ENCODE results near the gene SPATA21. TPM values are rescaled to one million over a fixed set of nuclear protein-coding genes. Genes with fewer than 3 reads are reported as not detected.

The SPATA21 gene
- total RNA-seq, 3 donors from 2014 or later = not detected

GRCh38 chr1:16442941-16443340, 5.7 kb upstream of the SPATA21 start:
- Mint-ChIP-seq H3K4me1 (ENCODE audit: low read depth) (peaks cover 43% of the 10 kb centered on the region), H3K36me3 (ENCODE audit: insufficient read depth) (peaks cover 19% of the 10 kb centered on the region), H3K27me3 (ENCODE audit: low read depth) (no peaks in the 10 kb centered on the region), H3K9me3 (no peaks in the 10 kb centered on the region), H3K4me3 (peak overlapping the region; percentile 54)
- ATAC-seq (no peak), DNase-seq (no peak)

GRCh38 chr1:16442265-16442664, 5.0 kb upstream of the SPATA21 start:
- Mint-ChIP-seq H3K4me1 (ENCODE audit: low read depth) (peaks cover 39% of the 10 kb centered on the region), H3K36me3 (ENCODE audit: insufficient read depth) (peaks cover 13% of the 10 kb centered on the region), H3K27me3 (ENCODE audit: low read depth) (no peaks in the 10 kb centered on the region)

GRCh38 chr1:16441282-16441665, 4.0 kb upstream of the SPATA21 start:
- ATAC-seq (peak; percentile 13 to 20), DNase-seq (no peak)
- Mint-ChIP-seq H3K9me3 (no peaks in the 10 kb centered on the region), H3K27me3 (ENCODE audit: low read depth) (no peaks in the 10 kb centered on the region), H3K4me3 (peak overlapping the region; percentile 93), H3K4me1 (ENCODE audit: low read depth) (peaks cover 38% of the 10 kb centered on the region), H3K36me3 (ENCODE audit: insufficient read depth) (peaks cover 12% of the 10 kb centered on the region)

More at GRCh38 chr1:16442265-16442664, 5.0 kb upstream of the SPATA21 start:
- Mint-ChIP-seq H3K9me3 (no peaks in the 10 kb centered on the region), H3K4me3 (peak overlapping the region; percentile 93)
- DNase-seq = no peak
- ATAC-seq = no peak

GRCh38 chr1:16440470-16441281, 3.5 kb upstream of the SPATA21 start, which contains the start of gene NECAP2:
Gene NECAP2, plus strand, starts transcription at chr1:16440724. Its CDS starts 38 bp downstream, at chr1:16440762.
- Mint-ChIP-seq H3K9me3 (no peaks in the 10 kb centered on the region), H3K36me3 (ENCODE audit: insufficient read depth) (peaks cover 12% of the 10 kb centered on the region), H3K4me3 (peak within 1 kb of the TSS; percentile 93), H3K27me3 (ENCODE audit: low read depth) (no peaks in the 10 kb centered on the region), H3K4me1 (ENCODE audit: low read depth) (peaks cover 38% of the 10 kb centered on the region)
- ATAC-seq (peak; percentile 95), DNase-seq (peak; percentile 94)

- peaks cover 38% of the 10 kb centered on the region for H3K4me1 Mint-ChIP-seq (ENCODE audit: low read depth)
- H3K9me3 Mint-ChIP-seq = no peaks in the 10 kb centered on the region
- DNase-seq (no peak), ATAC-seq (peak in 1 of 2 donors; percentile 17)
- H3K4me3 Mint-ChIP-seq = peak overlapping the region; percentile 93
- H3K36me3 Mint-ChIP-seq (ENCODE audit: insufficient read depth) = peaks cover 12% of the 10 kb centered on the region
- no peaks in the 10 kb centered on the region for H3K27me3 Mint-ChIP-seq (ENCODE audit: low read depth)
Observed at GRCh38 chr1:16440131-16440469, 2.9 kb upstream of the SPATA21 start.

GRCh38 chr1:16438924-16439323, 1.7 kb upstream of the SPATA21 start:
- H3K4me1 Mint-ChIP-seq (ENCODE audit: low read depth) = peaks cover 33% of the 10 kb centered on the region

GRCh38 chr1:16438516-16438915, 1.3 kb upstream of the SPATA21 start:
- no peak overlapping the region for H3K4me3 Mint-ChIP-seq
- H3K36me3 Mint-ChIP-seq (ENCODE audit: insufficient read depth) = peaks cover 3% of the 10 kb centered on the region
- DNase-seq = no peak
- H3K4me1 Mint-ChIP-seq (ENCODE audit: low read depth) = peaks cover 29% of the 10 kb centered on the region
- ATAC-seq = no peak
- H3K9me3 Mint-ChIP-seq = no peaks in the 10 kb centered on the region
- no peaks in the 10 kb centered on the region for H3K27me3 Mint-ChIP-seq (ENCODE audit: low read depth)

More at GRCh38 chr1:16438924-16439323, 1.7 kb upstream of the SPATA21 start:
- DNase-seq = no peak
- no peak for ATAC-seq
- no peaks in the 10 kb centered on the region for H3K27me3 Mint-ChIP-seq (ENCODE audit: low read depth)
- no peaks in the 10 kb centered on the region for H3K9me3 Mint-ChIP-seq
- no peak overlapping the region for H3K4me3 Mint-ChIP-seq
- peaks cover 6% of the 10 kb centered on the region for H3K36me3 Mint-ChIP-seq (ENCODE audit: insufficient read depth)

GRCh38 chr1:16434501-16434900, 2.7 kb downstream of the SPATA21 start:
- DNase-seq = no peak
- Mint-ChIP-seq H3K36me3 (ENCODE audit: insufficient read depth) (no peaks in the 10 kb centered on the region), H3K4me1 (ENCODE audit: low read depth) (no peaks in the 10 kb centered on the region)

GRCh38 chr1:16434007-16434406, 3.2 kb downstream of the SPATA21 start:
- ATAC-seq (no peak), DNase-seq (no peak)
- no peaks in the 10 kb centered on the region for H3K4me1 Mint-ChIP-seq (ENCODE audit: low read depth)
- H3K9me3 Mint-ChIP-seq = no peaks in the 10 kb centered on the region
- no peaks in the 10 kb centered on the region for H3K36me3 Mint-ChIP-seq (ENCODE audit: insufficient read depth)
- no peaks in the 10 kb centered on the region for H3K27me3 Mint-ChIP-seq (ENCODE audit: low read depth)
- H3K4me3 Mint-ChIP-seq = no peak overlapping the region

More at GRCh38 chr1:16434501-16434900, 2.7 kb downstream of the SPATA21 start:
- H3K4me3 Mint-ChIP-seq = no peak overlapping the region
- no peaks in the 10 kb centered on the region for H3K9me3 Mint-ChIP-seq
- no peaks in the 10 kb centered on the region for H3K27me3 Mint-ChIP-seq (ENCODE audit: low read depth)
- ATAC-seq = peak; percentile 27 to 52

GRCh38 chr1:16433030-16433429, 4.2 kb downstream of the SPATA21 start:
- no peaks in the 10 kb centered on the region for H3K4me1 Mint-ChIP-seq (ENCODE audit: low read depth)
- H3K9me3 Mint-ChIP-seq = no peaks in the 10 kb centered on the region
- no peak for DNase-seq
- H3K4me3 Mint-ChIP-seq = no peak overlapping the region
- no peaks in the 10 kb centered on the region for H3K36me3 Mint-ChIP-seq (ENCODE audit: insufficient read depth)
- ATAC-seq = no peak
- H3K27me3 Mint-ChIP-seq (ENCODE audit: low read depth) = no peaks in the 10 kb centered on the region

GRCh38 chr1:16430606-16431005, 6.6 kb downstream of the SPATA21 start:
- Mint-ChIP-seq H3K36me3 (ENCODE audit: insufficient read depth) (no peaks in the 10 kb centered on the region), H3K4me3 (no peak overlapping the region), H3K9me3 (no peaks in the 10 kb centered on the region), H3K4me1 (ENCODE audit: low read depth) (no peaks in the 10 kb centered on the region), H3K27me3 (ENCODE audit: low read depth) (no peaks in the 10 kb centered on the region)
- DNase-seq (no peak), ATAC-seq (no peak)

- DNase-seq (no peak), ATAC-seq (no peak)
- no peaks in the 10 kb centered on the region for H3K9me3 Mint-ChIP-seq
- H3K36me3 Mint-ChIP-seq (ENCODE audit: insufficient read depth) = no peaks in the 10 kb centered on the region
- H3K4me1 Mint-ChIP-seq (ENCODE audit: low read depth) = peaks cover 16% of the 10 kb centered on the region
- H3K27me3 Mint-ChIP-seq (ENCODE audit: low read depth) = no peaks in the 10 kb centered on the region
- no peak overlapping the region for H3K4me3 Mint-ChIP-seq
Observed at GRCh38 chr1:16425125-16426025, 11.8 kb downstream of the SPATA21 start.

- Mint-ChIP-seq H3K4me3 (no peak overlapping the region), H3K9me3 (no peaks in the 10 kb centered on the region), H3K27me3 (ENCODE audit: low read depth) (no peaks in the 10 kb centered on the region), H3K4me1 (ENCODE audit: low read depth) (peaks cover 33% of the 10 kb centered on the region), H3K36me3 (ENCODE audit: insufficient read depth) (no peaks in the 10 kb centered on the region)
- DNase-seq (no peak), ATAC-seq (no peak)
Observed at GRCh38 chr1:16422041-16422440, 15.2 kb downstream of the SPATA21 start.

- H3K4me1 Mint-ChIP-seq (ENCODE audit: low read depth) = peaks cover 33% of the 10 kb centered on the region
- DNase-seq (no peak), ATAC-seq (peak in 1 of 2 donors; percentile 12)
- peak overlapping the region; percentile 14 for H3K4me3 Mint-ChIP-seq
- H3K36me3 Mint-ChIP-seq (ENCODE audit: insufficient read depth) = no peaks in the 10 kb centered on the region
- H3K9me3 Mint-ChIP-seq = no peaks in the 10 kb centered on the region
- no peaks in the 10 kb centered on the region for H3K27me3 Mint-ChIP-seq (ENCODE audit: low read depth)
Observed at GRCh38 chr1:16421201-16421600, 16.0 kb downstream of the SPATA21 start.
